GM21825 (cell line): ENCODE results near the gene AFAP1L2.

Experiments used
- ATAC-seq: cut with Tn5 transposase; IDR thresholded peaks from one replicate; pipeline ENCODE4 v1.9.1; 2021; ENCODE audit warnings: mild to moderate bottlenecking, moderate library complexity; ENCODE audit not compliant: unreplicated experiment

The AFAP1L2 gene

GRCh38 chr10:114252092-114252491 is 152.2 kb downstream of the AFAP1L2 start:
- no peak for ATAC-seq

GRCh38 chr10:114250716-114251115 is 153.6 kb downstream of the AFAP1L2 start:
- ATAC-seq: no peak

GRCh38 chr10:114250236-114250635 is 154.1 kb downstream of the AFAP1L2 start:
- ATAC-seq: no peak

GRCh38 chr10:114246679-114247305 is 157.5 kb downstream of the AFAP1L2 start:
- ATAC-seq: no peak

- no peak for ATAC-seq
Observed at GRCh38 chr10:114245121-114245791, 159.0 kb downstream of the AFAP1L2 start.
